ENCODE data around the gene NFE2L3. TPM values are rescaled to one million over a fixed set of nuclear protein-coding genes. Genes with fewer than 3 reads are reported as not detected.

The NFE2L3 gene
- total and polyA plus RNA-seq, 2 of the 8 experiments (the other 6 are each of a cell fraction or from before 2014, with no cell fraction given): 64.9 to 76.5 TPM

DNA sequence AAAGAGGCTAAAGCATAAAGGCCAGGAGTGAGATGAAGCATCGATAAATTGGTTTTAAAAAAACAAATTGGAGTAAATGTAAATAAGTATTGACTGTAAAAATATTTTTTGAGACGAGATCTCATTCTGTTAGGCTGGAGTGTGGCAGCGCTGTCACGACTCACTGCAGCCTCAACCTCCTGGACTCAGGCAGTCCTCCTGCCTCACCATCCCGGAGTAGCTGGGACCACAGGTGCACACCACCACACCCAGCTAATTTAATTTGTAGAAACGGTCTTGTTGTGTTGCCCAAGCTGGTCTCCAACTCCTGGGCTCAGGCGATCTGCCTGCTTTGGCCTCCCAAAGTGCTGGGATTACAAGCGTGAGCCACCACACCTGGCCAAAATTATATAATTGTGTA lies 30.7 kb downstream of the NFE2L3 start:
- Histone ChIP-seq H3K4me2 (ENCODE audit: insufficient read depth in 1 of 2, low read depth in 2 of 2, low read length in 2 of 2) (no peak overlapping the region), H2BK5ac (ENCODE audit: low read depth, low read length) (no peak overlapping the region), H4K91ac (replicated peaks; ENCODE audit: insufficient read length, low read length) (no peak overlapping the region), H2BK120ac (replicated peaks; ENCODE audit: low read depth, low read length) (no peak overlapping the region), H4K20me1 (replicated peaks in 1 of 2; ENCODE audit: control insufficient read depth in 1 of 2, insufficient read depth in 2 of 2, low read length in 2 of 2) (peaks cover 2 to 9% of the 10 kb centered on the region in 2 experiments), H3K36me3 (ENCODE audit: control insufficient read depth in 2 of 4, insufficient read depth in 4 of 4, low read length in 3 of 4) (peaks cover 4 to 14% (median 7%) of the 10 kb centered on the region in 4 experiments; a peak in 4 of 8 replicates), H4K5ac (ENCODE audit: insufficient read length, low read depth, low read length) (no peak overlapping the region), H4K8ac (ENCODE audit: extremely low read depth, insufficient read depth, low read length) (no peak overlapping the region), H3K4ac (replicated peaks; ENCODE audit: insufficient read length, low read depth, low read length) (no peak overlapping the region), H2AFZ (ENCODE audit: low read length) (no peak overlapping the region), H3K79me1 (ENCODE audit: low read depth, low read length) (peaks cover 2% of the 10 kb centered on the region; the same call in 1 of the 2 replicates), H3K56ac (replicated peaks; ENCODE audit: insufficient read length, low read depth, low read length) (no peak overlapping the region), H3K4me3 (ENCODE audit: extremely low read depth in 1 of 4, insufficient read depth in 2 of 4, low read depth in 3 of 4, low read length in 4 of 4) (no peak overlapping the region), H3K23me2 (ENCODE audit: low read depth, low read length) (no peaks in the 10 kb centered on the region), H3K27ac (ENCODE audit: low read depth, low read length) (no peak overlapping the region), H2BK12ac (ENCODE audit: low read depth, low read length) (no peak overlapping the region), H3K9ac (replicated peaks in 1 of 4; ENCODE audit: extremely low read depth in 1 of 4, low read depth in 3 of 4, low read length in 3 of 4) (no peak overlapping the region), H3K9me3 (ENCODE audit: insufficient read depth in 2 of 2, low read depth in 1 of 2, low read length in 1 of 2) (no peaks in the 10 kb centered on the region), H3K4me1 (replicated peaks in 1 of 4; ENCODE audit: control insufficient read depth in 3 of 4, insufficient read depth in 4 of 4, low read length in 3 of 4) (peaks cover 0 to 5% (median 0%) of the 10 kb centered on the region in 4 experiments; a peak in 1 of 7 replicates), H2BK20ac (ENCODE audit: low read length) (no peak overlapping the region), H2AK5ac (ENCODE audit: low read depth, low read length) (no peak overlapping the region), H3K23ac (ENCODE audit: insufficient read length) (no peak overlapping the region), H3K27me3 (replicated peaks in 1 of 4; ENCODE audit: control insufficient read depth in 3 of 4, extremely low read depth in 1 of 4, insufficient read depth in 3 of 4, low read length in 3 of 4) (no peaks in the 10 kb centered on the region), H3K79me2 (ENCODE audit: control insufficient read depth in 1 of 2, insufficient read depth in 2 of 2, low read length in 2 of 2) (peaks cover 0 to 9% of the 10 kb centered on the region in 2 experiments; a peak in 2 of 4 replicates), H2BK15ac (ENCODE audit: low read length) (no peak overlapping the region), H3K18ac (ENCODE audit: extremely low read depth, low read length) (no peak overlapping the region), H3K14ac (ENCODE audit: insufficient read length) (no peak overlapping the region)
- 91% methylated on average over 8 of the region's 8 CpGs; no CpG with 5 or more reads in 1 of the 2 experiments for WGBS, 2 experiments (ENCODE audit: extremely low coverage in 1 of 2, insufficient coverage in 1 of 2, insufficient read length in 1 of 2, insufficient replicate concordance in 2 of 2, low coverage in 1 of 2, low lambda C conversion rate in 2 of 2, missing lambda C conversion rate in 1 of 2)
- CTCF ChIA-PET (ENCODE audit: partially characterized antibody): interaction anchor here (1.0 to 4.8 kb wide), 4 partner anchors 91 to 182 kb away, joined by 3 to 46 read pairs (median 4); no protein-coding TSS in a partner anchor
- POLR2A ChIA-PET (ENCODE audit: partially characterized antibody): interaction anchor here (0.6 to 17.3 kb wide), 14 partner anchors 9 to 1158 kb away, joined by 3 to 578 read pairs (median 5); partner anchors contain the start of genes CBX3 and HNRNPA2B1
- FAIRE-seq: no peak
- DNase-seq (ENCODE audit: low read depth in 1 of 2, low spot score in 2 of 2): no peak
- no peak for TF ChIP-seq BRCA1 (IDR thresholded peaks at IDR 0.05; ENCODE audit: low read depth, low read length)
- TF ChIP-seq CTCF (IDR thresholded peaks at IDR 0.05; ENCODE audit: control extremely low read depth in 1 of 3, insufficient read depth in 1 of 3, low read depth in 1 of 3, low read length in 3 of 3): no peak
- no peak for TF ChIP-seq BACH1 (IDR thresholded peaks at IDR 0.05; ENCODE audit: low read length)
- TF ChIP-seq CBX5 (IDR thresholded peaks at IDR 0.05; ENCODE audit: low read depth, low read length): no peak
- TF ChIP-seq, protein P1, sequence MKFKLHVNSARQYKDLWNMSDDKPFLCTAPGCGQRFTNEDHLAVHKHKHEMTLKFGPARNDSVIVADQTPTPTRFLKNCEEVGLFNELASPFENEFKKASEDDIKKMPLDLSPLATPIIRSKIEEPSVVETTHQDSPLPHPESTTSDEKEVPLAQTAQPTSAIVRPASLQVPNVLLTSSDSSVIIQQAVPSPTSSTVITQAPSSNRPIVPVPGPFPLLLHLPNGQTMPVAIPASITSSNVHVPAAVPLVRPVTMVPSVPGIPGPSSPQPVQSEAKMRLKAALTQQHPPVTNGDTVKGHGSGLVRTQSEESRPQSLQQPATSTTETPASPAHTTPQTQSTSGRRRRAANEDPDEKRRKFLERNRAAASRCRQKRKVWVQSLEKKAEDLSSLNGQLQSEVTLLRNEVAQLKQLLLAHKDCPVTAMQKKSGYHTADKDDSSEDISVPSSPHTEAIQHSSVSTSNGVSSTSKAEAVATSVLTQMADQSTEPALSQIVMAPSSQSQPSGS (IDR thresholded peaks at IDR 0.05; ENCODE audit: low read length): no peak
- no peak for TF ChIP-seq SP1 (IDR thresholded peaks at IDR 0.05; ENCODE audit: low read depth, low read length)
- TF ChIP-seq GABPA (IDR thresholded peaks at IDR 0.05; ENCODE audit: borderline replicate concordance, insufficient read depth, low read length): no peak
- TF ChIP-seq RNF2 (IDR thresholded peaks at IDR 0.05; ENCODE audit: borderline replicate concordance, low read depth, low read length, missing control alignments, poor library complexity, severe bottlenecking): no peak
- no peak for TF ChIP-seq TCF12 (IDR thresholded peaks at IDR 0.05; ENCODE audit: low read depth, low read length)
